H1 (cell line): ENCODE data around the gene FAM168B. TPM values are rescaled to one million over a fixed set of nuclear protein-coding genes. Genes with fewer than 3 reads are reported as not detected.

ENCODE experiments used
- RBBP5 ChIP-seq: IDR thresholded peaks from 2 replicates; pipeline ENCODE4 v1.7.1; 2012; ENCODE audit warnings: low read depth, mild to moderate bottlenecking, inconsistent platforms, low read length, moderate library complexity, borderline replicate concordance
- RNF2 ChIP-seq: fragments of 200-900, 300-1000 bp; sonication (generic); IDR thresholded peaks from 2 replicates; pipeline ENCODE4 v1.7.1; 2016; ENCODE audit warnings: borderline replicate concordance, low read depth, mild to moderate bottlenecking, antibody characterized with exemption, low read length; ENCODE audit not compliant: poor library complexity, severe bottlenecking; ENCODE audit errors: missing control alignments
- TAF7 ChIP-seq: optimal IDR thresholded peaks from 2 replicates; pipeline ENCODE3; 2011; ENCODE audit warnings: low read depth, mild to moderate bottlenecking, inconsistent platforms, low read length, moderate library complexity, borderline replicate concordance
- polyA plus RNA-seq, 7 experiments: library from polyadenylated mRNA; depleted of rRNA in 3 of 7; stranded (reverse) in 5 of 7; unstranded in 2 of 7; fragments of >200 nt in 5 of 7; fragments of 200-250 nt in 2 of 7; gene quantifications; 1 replicate in 5 of 7; 2 replicates in 1 of 7; 4 replicates in 1 of 7; pipeline versions ENCODE4 v1.2.1 to v1.2.3, GENCODE V29; 2011 to 2013; ENCODE audit warnings: missing spikeins in 2 of 7, mixed read lengths in 2 of 7
- total RNA-seq: library from RNA; stranded (reverse); fragmentation: NEBNext Ultra II Directional; extraction: Animal tissue kit (Norgen Biotek cat#: 25700); gene quantifications from 2 replicates; pipeline ENCODE4 v1.2.1, GENCODE V29; 2021

The FAM168B gene
- total and polyA plus RNA-seq, 2 of the 8 experiments (the other 6 are each of a cell fraction or from before 2014, with no cell fraction given) = 61.9 to 123 TPM

DNA sequence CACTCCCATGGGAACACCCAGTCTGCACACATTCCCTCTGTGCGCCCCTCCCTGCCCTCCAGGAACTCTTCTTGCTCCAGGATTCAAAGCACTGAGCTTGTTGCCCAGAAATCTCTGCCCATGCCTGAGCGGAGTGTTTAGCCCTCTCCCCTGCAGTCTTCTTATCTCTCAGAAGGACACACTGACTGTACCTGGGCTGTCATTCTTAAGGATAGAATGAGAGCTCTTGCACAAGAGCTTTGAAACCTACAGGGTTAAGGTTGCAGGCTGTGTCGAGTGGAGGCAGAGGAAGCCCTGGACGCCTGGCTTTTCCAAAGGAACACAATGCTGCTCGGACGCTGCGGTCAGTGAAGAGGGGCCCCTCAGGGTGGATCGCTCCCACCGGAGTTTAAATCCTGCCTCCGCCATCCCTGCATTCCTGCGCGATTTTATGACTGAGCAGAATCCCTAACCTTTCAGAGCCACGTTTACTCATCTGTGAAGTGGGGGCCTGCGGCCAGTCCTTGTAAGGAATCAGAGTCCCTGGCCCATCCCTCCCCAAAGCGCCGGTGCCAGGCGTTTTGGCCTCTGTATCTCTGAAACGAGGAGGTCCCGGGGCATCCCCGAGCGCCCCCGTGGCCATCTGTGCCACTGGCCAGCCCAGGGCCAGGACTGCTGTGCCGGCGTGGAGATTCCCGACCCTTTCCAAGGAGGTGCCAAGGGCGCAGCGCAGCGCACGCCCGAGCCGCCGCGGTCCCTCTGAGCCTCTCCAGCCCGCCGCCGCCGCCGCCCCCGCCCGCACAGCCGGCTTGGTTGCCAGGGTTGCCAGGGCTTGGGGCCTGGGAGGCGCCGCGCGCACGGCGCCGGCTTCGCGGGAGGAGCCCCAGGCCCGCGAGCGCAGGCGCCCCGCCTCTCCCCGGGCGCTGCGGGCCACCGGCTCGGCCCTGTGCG, 58.9 kb downstream of the FAM168B start (continued):
- TF ChIP-seq RNF2 (no peak), RBBP5 (no peak), TAF7 (no peak)
